Measurements from ENCODE around the gene ATF6.
A peak's percentile ranks its signal among the peaks of the same experiment; 100 is the strongest.
"Not testable (repeated sequence)": the region's sequence is repeated elsewhere in the genome, so short reads cannot be mapped to it uniquely, and the experiment has no call there.

ATF6 gene

DNA sequence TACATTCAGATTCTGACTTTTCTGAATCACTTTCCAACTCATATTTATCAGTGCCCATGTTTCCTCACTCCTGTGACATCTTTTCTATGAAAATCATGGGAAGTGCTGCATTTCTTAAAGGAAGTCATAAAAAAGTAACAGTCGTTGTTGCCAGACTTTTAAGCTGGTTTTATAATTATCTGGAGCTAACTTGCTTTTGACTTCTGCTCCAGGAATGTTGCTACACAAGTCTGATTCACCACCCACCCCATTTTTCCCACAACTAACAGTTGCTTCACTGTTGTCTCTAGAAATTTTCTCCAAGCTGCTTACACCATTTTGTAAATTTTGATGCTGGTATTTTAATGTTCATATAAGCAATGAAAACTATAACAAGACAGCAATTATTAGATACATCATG lies 32.6 kb upstream of the ATF6 start:
- DNase-seq, result no peak

DNA sequence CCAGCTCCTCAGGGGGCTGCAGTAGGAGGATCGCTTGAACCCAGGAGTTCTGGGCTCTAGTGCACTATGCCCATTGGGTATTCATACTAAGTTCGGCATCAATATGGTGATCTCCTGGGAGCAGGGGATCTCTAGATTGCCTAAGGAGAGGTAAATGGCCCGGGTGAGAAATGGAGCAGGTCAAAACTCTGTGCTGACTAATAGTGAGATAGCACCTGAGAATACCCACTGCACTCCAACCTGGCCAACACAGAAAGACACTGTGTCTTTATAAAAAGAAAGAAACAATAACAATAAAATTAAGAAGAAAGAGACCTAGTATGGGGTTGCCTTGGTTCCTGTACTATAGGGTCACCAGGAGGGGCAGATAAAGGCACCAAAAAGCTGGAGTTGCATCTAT lies 30.3 kb upstream of the ATF6 start:
- DNase-seq, result no peak

DNA sequence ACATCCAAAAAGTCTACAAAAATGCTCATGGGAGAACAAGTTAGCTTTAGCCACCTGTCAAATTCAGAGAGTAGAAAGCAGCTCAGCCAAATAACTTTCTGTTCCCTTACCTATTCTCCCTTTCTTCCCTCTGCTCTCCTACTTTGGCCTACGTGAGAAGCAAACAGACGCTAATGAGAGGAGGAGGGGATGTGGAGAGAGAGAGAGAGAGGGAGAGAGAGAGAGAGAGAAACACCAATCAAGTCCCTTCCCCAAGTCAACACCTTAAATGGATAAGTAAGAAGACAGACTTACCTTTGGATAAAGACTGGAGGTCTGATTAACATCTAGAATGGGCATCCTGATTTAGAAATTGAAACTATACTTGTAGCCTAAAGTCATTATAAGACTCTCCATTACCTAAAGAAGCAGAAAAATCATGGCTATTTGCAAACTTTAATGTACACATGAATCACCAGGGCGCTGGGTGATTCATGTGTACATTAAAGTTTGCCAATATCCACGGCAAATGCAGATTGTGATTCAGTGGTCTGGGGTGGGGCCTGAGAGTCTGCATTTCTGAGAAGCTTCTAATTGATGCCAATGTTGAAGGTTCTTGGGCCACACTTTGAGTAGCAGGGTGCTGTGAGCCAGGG lies 29.7 kb upstream of the ATF6 start:
- DNase-seq, result no peak

- no peak for DNase-seq
Observed at GRCh38 chr1:161737625-161738024, 28.5 kb upstream of the ATF6 start.

- DNase-seq, result peak in 1 of 2 experiments; percentile 61
Observed at GRCh38 chr1:161738627-161739287, 27.4 kb upstream of the ATF6 start.

- no peak for DNase-seq
Observed at GRCh38 chr1:161739865-161740566, 26.1 kb upstream of the ATF6 start.

- DNase-seq, result no peak
Observed at GRCh38 chr1:161740921-161741320, 25.2 kb upstream of the ATF6 start.

- no peak for DNase-seq
Observed at GRCh38 chr1:161743231-161743630, 22.9 kb upstream of the ATF6 start.

DNA sequence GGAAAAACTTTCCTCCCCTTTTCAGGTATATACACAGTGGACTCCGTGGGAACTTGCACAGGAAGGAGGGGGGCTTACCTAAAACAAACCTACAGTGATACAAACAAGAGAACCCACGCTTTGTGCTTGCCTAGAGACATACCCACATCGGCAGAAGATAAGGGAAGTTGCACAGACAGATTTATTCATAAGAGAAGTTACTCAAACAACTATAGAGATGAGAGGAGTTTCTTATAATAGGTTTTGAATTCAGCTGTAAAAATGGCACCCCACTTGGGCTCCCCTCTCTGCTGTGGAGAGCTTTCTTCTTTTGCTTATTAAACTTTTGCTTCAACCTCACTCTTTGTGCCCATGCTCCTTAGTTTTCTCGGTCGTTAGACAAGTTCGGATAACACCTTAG lies 18.3 kb upstream of the ATF6 start:
- no peak for DNase-seq

DNA sequence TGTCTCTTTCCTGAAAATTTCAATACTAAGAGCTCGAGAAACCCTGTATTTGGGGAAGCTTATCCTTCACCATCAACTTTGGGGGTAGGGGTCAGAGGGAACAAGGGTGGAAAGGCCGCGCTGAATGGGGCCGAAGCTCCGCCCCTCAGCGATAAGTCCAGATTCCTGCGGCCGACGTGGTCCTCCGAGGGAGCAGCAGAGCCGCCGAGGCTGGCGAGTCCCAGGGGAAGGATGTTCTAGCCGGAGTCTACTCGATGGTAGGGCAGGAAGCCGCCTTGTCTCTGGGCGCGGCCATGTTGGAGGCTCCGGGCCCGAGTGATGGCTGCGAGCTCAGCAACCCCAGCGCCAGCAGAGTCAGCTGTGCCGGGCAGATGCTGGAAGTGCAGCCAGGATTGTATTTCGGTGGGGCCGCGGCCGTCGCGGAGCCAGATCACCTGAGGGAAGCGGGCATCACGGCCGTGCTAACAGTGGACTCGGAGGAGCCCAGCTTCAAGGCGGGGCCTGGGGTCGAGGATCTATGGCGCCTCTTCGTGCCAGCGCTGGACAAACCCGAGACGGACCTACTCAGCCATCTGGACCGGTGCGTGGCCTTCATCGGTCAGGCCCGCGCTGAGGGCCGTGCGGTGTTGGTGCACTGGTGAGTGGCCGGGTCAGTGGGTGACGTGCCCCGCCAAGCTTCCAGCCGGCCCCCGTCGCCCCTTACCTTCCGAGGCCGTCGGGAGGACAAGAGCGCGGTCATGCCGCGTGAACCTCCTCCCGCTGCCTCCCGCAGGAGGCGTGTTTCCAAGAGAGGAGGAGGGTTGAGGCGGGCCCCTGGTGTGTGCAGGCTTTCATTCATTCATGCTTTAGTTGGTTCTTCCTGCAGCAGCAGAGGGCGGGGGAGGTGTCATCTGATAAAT lies 16.4 kb upstream of the ATF6 start, which contains the start of gene DUSP12:
Gene DUSP12 (plus strand): TSS at position 278 of the 899 bp plus-strand sequence. CDS start 16 bp downstream, at position 294.
- DNase-seq, result peak; percentile 90 to 93

- DNase-seq, result peak; percentile 6 to 23
Observed at GRCh38 chr1:161763522-161764098, 2.5 kb upstream of the ATF6 start.

DNA sequence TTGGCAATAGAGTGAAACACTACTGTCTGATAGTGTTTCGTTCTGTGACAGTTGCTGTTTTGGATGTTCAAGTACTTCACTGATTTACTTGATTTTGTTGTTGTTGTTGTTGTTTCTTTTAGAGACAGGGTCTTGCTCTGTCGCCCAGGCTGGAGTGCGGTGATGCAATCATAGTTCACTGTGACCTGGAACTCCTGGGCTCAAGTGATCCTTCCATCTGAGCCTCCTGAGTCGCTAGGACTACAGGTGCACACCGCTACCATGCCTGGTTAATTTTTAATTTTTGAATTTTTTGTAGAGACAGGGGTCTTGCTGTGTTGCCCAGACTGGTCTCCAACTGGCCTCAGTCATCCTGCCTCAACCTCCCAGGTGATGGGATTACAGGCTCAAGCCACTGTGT lies 2.3 kb downstream of the ATF6 start:
- no peak for DNase-seq

GRCh38 chr1:161768986-161769672 lies 3.0 kb downstream of the ATF6 start:
- DNase-seq, result no peak

DNA sequence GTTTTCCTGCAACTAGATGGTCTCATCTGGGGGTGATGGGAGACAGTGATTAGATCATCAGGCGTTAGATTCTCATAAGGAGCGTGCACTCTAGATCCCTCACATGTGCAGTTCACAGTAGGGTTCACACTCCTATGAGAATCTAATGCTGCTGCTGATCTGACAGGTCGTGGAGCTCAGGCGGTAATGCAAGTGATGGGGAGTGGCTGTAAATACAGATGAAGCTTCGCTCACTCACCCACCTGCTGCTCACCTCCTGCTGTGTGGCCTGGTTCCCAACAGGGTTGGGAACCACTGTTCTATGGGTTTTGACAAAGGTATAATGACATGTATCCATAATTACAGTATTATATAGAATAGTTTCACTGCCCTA lies 3.5 kb downstream of the ATF6 start:
- not testable (repeated sequence) for DNase-seq

DNA sequence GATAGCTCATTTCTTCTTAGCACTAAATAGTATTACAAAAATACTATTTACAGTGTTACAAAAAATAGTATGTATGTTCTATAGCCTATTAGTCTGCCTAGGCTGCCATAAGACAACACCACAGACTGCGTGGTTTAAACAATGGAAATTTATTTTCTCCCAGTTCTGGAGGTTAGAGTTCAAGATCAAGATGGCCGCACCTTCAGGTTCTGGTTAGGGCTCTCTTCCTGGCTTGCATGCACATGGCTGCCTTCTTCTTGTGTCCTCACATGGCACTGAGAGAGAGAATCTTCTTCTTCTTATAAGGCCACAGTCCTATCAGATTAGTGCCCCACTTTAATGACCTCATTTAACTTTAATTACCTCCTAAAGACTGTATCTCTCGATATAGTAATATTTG lies 4.1 kb downstream of the ATF6 start:
- DNase-seq, result no peak

DNA sequence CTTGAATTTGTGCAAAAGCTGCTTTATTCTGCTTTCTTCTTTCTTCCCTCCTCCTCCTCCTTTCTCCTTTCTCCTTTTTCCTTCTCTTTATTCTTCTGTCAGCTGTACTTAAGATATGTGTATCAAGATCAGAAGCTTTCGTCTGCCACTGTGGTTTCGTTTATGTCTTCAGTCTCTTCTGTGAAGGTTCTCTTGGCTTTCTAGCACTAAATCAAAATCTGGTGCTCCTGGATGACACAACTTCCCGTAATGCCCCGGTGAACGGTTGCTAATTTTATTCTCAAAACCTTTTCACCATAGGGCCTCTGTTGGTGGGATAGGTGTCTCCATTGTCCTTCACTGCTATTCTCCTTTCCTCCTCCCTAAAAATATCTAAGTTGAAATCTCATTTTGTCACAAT lies 5.0 kb downstream of the ATF6 start:
- DNase-seq, result no peak

GRCh38 chr1:161771973-161772372 lies 5.9 kb downstream of the ATF6 start:
- no peak for DNase-seq

GRCh38 chr1:161772397-161772796 lies 6.3 kb downstream of the ATF6 start:
- DNase-seq, result no peak

- DNase-seq, result no peak
Observed at GRCh38 chr1:161773791-161774190, 7.7 kb downstream of the ATF6 start.

DNA sequence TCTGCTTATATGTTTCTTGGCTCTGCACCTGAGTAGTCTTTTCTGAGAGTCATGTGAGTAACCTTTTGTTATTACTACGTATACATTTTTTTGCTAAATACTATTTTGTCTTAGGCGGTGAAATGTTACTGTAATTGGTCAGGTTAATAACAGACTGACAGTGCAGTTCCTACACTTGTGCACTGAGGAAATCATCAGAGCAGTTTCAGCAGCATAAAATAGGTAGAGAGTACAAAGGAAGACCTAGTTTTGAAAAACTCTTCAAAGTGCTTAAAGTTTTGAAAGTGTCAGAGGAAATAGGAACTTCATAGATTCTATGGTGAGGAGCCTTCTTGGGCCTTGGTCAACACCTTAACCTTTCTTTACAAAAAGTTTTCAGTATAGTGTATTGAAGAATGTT lies 11.1 kb downstream of the ATF6 start:
- no peak for DNase-seq

DNA sequence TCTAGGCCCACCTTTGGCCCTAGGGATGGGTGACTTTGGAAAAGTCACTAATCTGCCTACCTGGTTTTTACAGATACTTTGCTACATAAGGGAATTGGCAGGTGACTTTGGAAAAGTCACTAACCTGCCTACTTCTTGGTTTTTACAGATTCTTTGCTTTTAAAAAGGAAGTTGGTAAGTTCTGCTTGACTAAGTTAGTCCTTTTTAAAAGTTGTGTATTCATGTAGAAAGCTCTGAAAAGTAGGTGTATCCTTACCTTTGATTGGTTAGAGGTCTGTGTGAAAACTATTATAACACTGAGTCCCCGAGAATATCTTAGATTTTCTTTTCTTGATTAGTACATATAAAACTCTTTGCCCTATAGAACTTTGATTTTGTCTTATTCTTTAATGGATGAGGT lies 12.4 kb downstream of the ATF6 start:
- no peak for DNase-seq

DNA sequence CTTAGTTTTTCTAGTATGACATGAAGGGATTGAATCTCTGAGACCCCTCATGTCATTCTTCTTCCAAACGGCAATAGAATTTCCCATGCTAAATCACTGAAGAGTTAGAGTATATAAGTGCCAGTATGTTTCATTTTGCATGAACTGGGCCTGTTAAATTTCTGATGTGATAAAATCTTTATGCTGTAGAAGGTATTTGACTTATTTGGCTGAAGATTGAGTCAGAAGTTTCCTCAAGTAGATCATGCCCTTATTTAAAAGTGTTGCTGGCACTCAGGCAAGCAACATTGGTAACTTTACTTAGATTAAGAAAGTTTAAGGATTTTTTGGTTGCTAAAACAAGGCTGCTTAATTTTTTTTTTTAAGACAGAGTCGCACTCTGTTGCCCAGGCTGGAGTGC lies 13.3 kb downstream of the ATF6 start:
- no peak for DNase-seq
